NCI-H1694 treated with DMSO at 0.1 percent for 48 hours (cell line): ENCODE data around the gene FRZB.

ENCODE experiments used
- DNase-seq: peaks from one replicate; lab custom pipeline; 2025; lab: John Stamatoyannopoulos, UW

The FRZB gene

GRCh38 chr2:182792441-182792840, 74.0 kb downstream of the FRZB start:
- DNase-seq: no peak

GRCh38 chr2:182784777-182785176, 81.7 kb downstream of the FRZB start:
- DNase-seq: peak; percentile 68

- DNase-seq: no peak
Measured at GRCh38 chr2:182784058-182784706, 82.3 kb downstream of the FRZB start.
